GM23338 (cell line): ENCODE data around the gene COL8A2. TPM values are rescaled to one million over a fixed set of nuclear protein-coding genes. Genes with fewer than 3 reads are reported as not detected.

ENCODE experiments used
- ATAC-seq: fragments of 200-7000 bp; cut with Tn5 transposase; 3 replicates; pipeline ENCODE4 v1.9.1; 2020
- DNase-seq: peaks from one replicate; pipeline ENCODE4 v3.0.0-alpha.2; 2015; ENCODE audit warnings: low spot score
- H2AFZ ChIP-seq: fragments of 200-600 bp; sonication (generic); 2 replicates; pipeline ENCODE4 v1.8.0; 2016; ENCODE audit warnings: antibody characterized with exemption, mild to moderate bottlenecking, moderate library complexity
- H3F3A ChIP-seq: fragments of 200-600 bp; sonication (generic); replicated peaks from 2 replicates; pipeline ENCODE4 v1.8.0; 2017; ENCODE audit warnings: antibody characterized with exemption, mixed run types, low read depth
- H3K27ac ChIP-seq: fragments of 200-600 bp; sonication (generic); 2 replicates; pipeline ENCODE4 v1.6.1; 2016; ENCODE audit warnings: low read depth
- H3K27me3 ChIP-seq: fragments of 200-600 bp; sonication (generic); 2 replicates; pipeline ENCODE4 v1.8.0; 2016; ENCODE audit warnings: mild to moderate bottlenecking, mixed run types, moderate library complexity; ENCODE audit not compliant: insufficient read depth
- H3K36me3 ChIP-seq: fragments of 200-600 bp; sonication (generic); 2 replicates; pipeline ENCODE4 v1.8.0; 2016; ENCODE audit warnings: mild to moderate bottlenecking; ENCODE audit not compliant: insufficient read depth
- H3K4me1 ChIP-seq: fragments of 200-600 bp; sonication (generic); 2 replicates; pipeline ENCODE4 v1.8.0; 2016; ENCODE audit warnings: mild to moderate bottlenecking, moderate library complexity; ENCODE audit not compliant: insufficient read depth
- H3K4me2 ChIP-seq: fragments of 200-600 bp; sonication (generic); 2 replicates; pipeline ENCODE4 v1.7.1; 2017; ENCODE audit warnings: mixed run types
- H3K4me3 ChIP-seq: fragments of 200-600 bp; sonication (generic); 2 replicates; pipeline ENCODE4 v1.6.1; 2016; ENCODE audit warnings: mixed run types
- H3K79me2 ChIP-seq: fragments of 200-600 bp; sonication (generic); replicated peaks from 2 replicates; pipeline ENCODE4 v1.8.0; 2017; ENCODE audit warnings: mild to moderate bottlenecking; ENCODE audit not compliant: insufficient read depth
- H3K9me2 ChIP-seq: fragments of 200-600 bp; sonication (generic); 2 replicates; pipeline ENCODE4 v1.8.0; 2017; ENCODE audit not compliant: insufficient read depth
- H4K20me1 ChIP-seq: fragments of 200-600 bp; sonication (generic); replicated peaks from 2 replicates; pipeline ENCODE4 v1.8.0; 2017; ENCODE audit warnings: mild to moderate bottlenecking; ENCODE audit not compliant: insufficient read depth
- H3K27ac Mint-ChIP-seq: 2 replicates; pipeline ENCODE4 v1.8.0; 2020; ENCODE audit warnings: inconsistent platforms, mild to moderate bottlenecking, moderate library complexity, mixed read lengths
- H3K27me3 Mint-ChIP-seq: 3 replicates; pipeline ENCODE4 v1.8.0; 2022; ENCODE audit warnings: low read depth, mild to moderate bottlenecking, moderate library complexity, mixed read lengths, inconsistent platforms; ENCODE audit not compliant: insufficient read depth, poor library complexity
- H3K36me3 Mint-ChIP-seq: 3 replicates; pipeline ENCODE4 v1.8.0; 2021; ENCODE audit warnings: low read depth, mild to moderate bottlenecking, inconsistent platforms, moderate library complexity, mixed read lengths
- H3K4me1 Mint-ChIP-seq: 3 replicates; pipeline ENCODE4 v1.8.0; 2020; ENCODE audit warnings: mild to moderate bottlenecking, inconsistent platforms, mixed read lengths
- H3K4me3 Mint-ChIP-seq: 3 replicates; pipeline ENCODE4 v1.8.0; 2021; ENCODE audit warnings: moderate library complexity, mild to moderate bottlenecking, inconsistent platforms, mixed read lengths
- H3K9me3 Mint-ChIP-seq: 3 replicates; pipeline ENCODE4 v1.8.0; 2020; ENCODE audit warnings: moderate library complexity, mild to moderate bottlenecking, inconsistent platforms, mixed read lengths
- CREB1 ChIP-seq: fragments of 250-450 bp; sonication (Bioruptor Pico); IDR thresholded peaks from 2 replicates; pipeline ENCODE4 v1.5.0; 2020; ENCODE audit warnings: low read depth, mild to moderate bottlenecking, moderate library complexity
- EZH2 ChIP-seq: fragments of 200-600 bp; sonication (generic); IDR thresholded peaks from one replicate; pipeline ENCODE4 v1.8.0; 2017; ENCODE audit warnings: antibody characterized with exemption, mild to moderate bottlenecking, low read depth; ENCODE audit not compliant: unreplicated experiment
- EZH2phosphoT487 ChIP-seq: fragments of 200-600 bp; sonication (generic); IDR thresholded peaks from one replicate; pipeline ENCODE4 v1.8.1; 2018; ENCODE audit warnings: antibody characterized with exemption; ENCODE audit not compliant: unreplicated experiment
- JUNB ChIP-seq: IDR thresholded peaks from one replicate; pipeline ENCODE4 v1.6.1; 2016; ENCODE audit warnings: antibody characterized with exemption; ENCODE audit not compliant: unreplicated experiment
- NANOG ChIP-seq: IDR thresholded peaks from 2 replicates; pipeline ENCODE4 v1.6.1; 2016; ENCODE audit warnings: antibody characterized with exemption, borderline replicate concordance
- POLR2AphosphoS5 ChIP-seq: IDR thresholded peaks from 2 replicates; pipeline ENCODE4 v1.6.1; 2016; ENCODE audit warnings: antibody characterized with exemption, low read depth
- STAT1 ChIP-seq: IDR thresholded peaks from one replicate; pipeline ENCODE4 v1.6.1; 2016; ENCODE audit warnings: antibody characterized with exemption; ENCODE audit not compliant: unreplicated experiment
- ZNF114 ChIP-seq: fragments of 250-450 bp; sonication (Bioruptor Pico); IDR thresholded peaks from 2 replicates; pipeline ENCODE4 v1.5.0; 2020; ENCODE audit warnings: mild to moderate bottlenecking, moderate library complexity
- ZNF331 ChIP-seq: fragments of 250-450 bp; sonication (Bioruptor Pico); IDR thresholded peaks from 2 replicates; pipeline ENCODE4 v1.5.0; 2020; ENCODE audit warnings: low read depth, mild to moderate bottlenecking, moderate library complexity
- polyA plus RNA-seq: library from polyadenylated mRNA; unstranded; fragments of >200 nt; fragmentation: Nextera tagmentation; extraction: Ambion mirVana; gene quantifications from 2 replicates; pipeline ENCODE4 v1.2.1, GENCODE V29; 2016
- total RNA-seq: library from RNA; depleted of rRNA; stranded (reverse); fragments of >200 nt; shearing (Covaris generic); gene quantifications from 2 replicates; pipeline ENCODE4 v1.2.3, GENCODE V29; 2014
- TF ChIP-seq, protein P1 (sequence below): IDR thresholded peaks from 2 replicates; pipeline ENCODE4 v1.6.1; 2016; ENCODE audit warnings: antibody characterized with exemption
- TF ChIP-seq, protein P2 (sequence below): IDR thresholded peaks from one replicate; pipeline ENCODE4 v1.6.1; 2018; ENCODE audit warnings: antibody characterized with exemption; ENCODE audit not compliant: unreplicated experiment
- TF ChIP-seq, protein P3 (sequence below): fragments of 250-450 bp; sonication (Bioruptor Pico); IDR thresholded peaks from 2 replicates; pipeline ENCODE4 v1.5.0; 2020; ENCODE audit warnings: mild to moderate bottlenecking, moderate library complexity
- TF ChIP-seq, protein P4 (sequence below), 2 experiments: fragments of 200-600 bp in 1 of 2; sonication (generic) in 1 of 2; conservative IDR thresholded peaks; 2 replicates each; pipeline versions ENCODE4 v1.5.1 to v1.6.1; 2016 to 2017; ENCODE audit warnings: antibody characterized with exemption in 2 of 2, low read depth in 2 of 2, mild to moderate bottlenecking in 2 of 2, moderate library complexity in 1 of 2

COL8A2 gene
- total and polyA plus RNA-seq, 2 experiments from 2014 or later: 0.95 to 4.9 TPM

DNA sequence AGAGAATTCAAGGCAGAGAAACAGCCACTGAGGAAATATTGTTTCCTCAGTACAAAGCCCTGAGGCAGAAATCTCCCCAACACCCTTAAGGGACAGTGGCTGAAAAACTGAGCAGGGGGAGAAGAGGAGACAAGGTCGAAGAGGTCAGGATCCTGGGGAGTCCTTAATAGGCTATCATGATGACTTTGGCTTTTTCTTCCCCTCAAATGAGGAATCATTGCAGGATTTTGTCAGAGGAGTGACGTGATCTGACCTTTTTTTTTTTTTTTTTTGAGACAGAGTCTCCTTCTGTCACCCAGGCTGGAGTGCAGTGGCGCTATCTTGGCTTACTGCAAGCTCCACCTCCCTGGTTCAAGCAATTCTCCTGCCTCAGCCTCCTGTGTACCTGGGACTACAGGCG lies 41.1 kb upstream of the COL8A2 start:
- peaks cover 5% of the 10 kb centered on the region for H3K27me3 Mint-ChIP-seq
- H4K20me1 ChIP-seq: peaks cover 13% of the 10 kb centered on the region
- H3K4me1 Mint-ChIP-seq: peaks cover 14% of the 10 kb centered on the region
- no peak overlapping the region; the same call in 1 of the 2 replicates for H3K27ac Mint-ChIP-seq
- no peak overlapping the region for H3K4me3 Mint-ChIP-seq
- DNase-seq: no peak
- no peak for ATAC-seq
- peaks cover 20% of the 10 kb centered on the region for H3K79me2 ChIP-seq
- no peaks in the 10 kb centered on the region for H3K36me3 ChIP-seq
- H3F3A ChIP-seq: peaks cover 5% of the 10 kb centered on the region; the same call in 1 of the 2 replicates
- peaks cover 6% of the 10 kb centered on the region for H3K36me3 Mint-ChIP-seq
- no peaks in the 10 kb centered on the region for H3K9me3 Mint-ChIP-seq
- peaks cover 8% of the 10 kb centered on the region for H3K4me1 ChIP-seq
- H3K4me2 ChIP-seq: no peak overlapping the region
- H3K27ac ChIP-seq: no peak overlapping the region
- H3K9me2 ChIP-seq: no peaks in the 10 kb centered on the region
- H2AFZ ChIP-seq: no peak overlapping the region
- no peak overlapping the region for H3K4me3 ChIP-seq
- TF ChIP-seq JUNB (no peak), EZH2 (no peak), ZNF331 (no peak), ZNF114 (CRISPR knock-in tag) (no peak), EZH2phosphoT487 (no peak), CREB1 (no peak), NANOG (no peak), STAT1 (no peak), POLR2AphosphoS5 (no peak)
- TF ChIP-seq, protein P1, sequence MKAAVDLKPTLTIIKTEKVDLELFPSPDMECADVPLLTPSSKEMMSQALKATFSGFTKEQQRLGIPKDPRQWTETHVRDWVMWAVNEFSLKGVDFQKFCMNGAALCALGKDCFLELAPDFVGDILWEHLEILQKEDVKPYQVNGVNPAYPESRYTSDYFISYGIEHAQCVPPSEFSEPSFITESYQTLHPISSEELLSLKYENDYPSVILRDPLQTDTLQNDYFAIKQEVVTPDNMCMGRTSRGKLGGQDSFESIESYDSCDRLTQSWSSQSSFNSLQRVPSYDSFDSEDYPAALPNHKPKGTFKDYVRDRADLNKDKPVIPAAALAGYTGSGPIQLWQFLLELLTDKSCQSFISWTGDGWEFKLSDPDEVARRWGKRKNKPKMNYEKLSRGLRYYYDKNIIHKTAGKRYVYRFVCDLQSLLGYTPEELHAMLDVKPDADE: no peak
- TF ChIP-seq, protein P2, sequence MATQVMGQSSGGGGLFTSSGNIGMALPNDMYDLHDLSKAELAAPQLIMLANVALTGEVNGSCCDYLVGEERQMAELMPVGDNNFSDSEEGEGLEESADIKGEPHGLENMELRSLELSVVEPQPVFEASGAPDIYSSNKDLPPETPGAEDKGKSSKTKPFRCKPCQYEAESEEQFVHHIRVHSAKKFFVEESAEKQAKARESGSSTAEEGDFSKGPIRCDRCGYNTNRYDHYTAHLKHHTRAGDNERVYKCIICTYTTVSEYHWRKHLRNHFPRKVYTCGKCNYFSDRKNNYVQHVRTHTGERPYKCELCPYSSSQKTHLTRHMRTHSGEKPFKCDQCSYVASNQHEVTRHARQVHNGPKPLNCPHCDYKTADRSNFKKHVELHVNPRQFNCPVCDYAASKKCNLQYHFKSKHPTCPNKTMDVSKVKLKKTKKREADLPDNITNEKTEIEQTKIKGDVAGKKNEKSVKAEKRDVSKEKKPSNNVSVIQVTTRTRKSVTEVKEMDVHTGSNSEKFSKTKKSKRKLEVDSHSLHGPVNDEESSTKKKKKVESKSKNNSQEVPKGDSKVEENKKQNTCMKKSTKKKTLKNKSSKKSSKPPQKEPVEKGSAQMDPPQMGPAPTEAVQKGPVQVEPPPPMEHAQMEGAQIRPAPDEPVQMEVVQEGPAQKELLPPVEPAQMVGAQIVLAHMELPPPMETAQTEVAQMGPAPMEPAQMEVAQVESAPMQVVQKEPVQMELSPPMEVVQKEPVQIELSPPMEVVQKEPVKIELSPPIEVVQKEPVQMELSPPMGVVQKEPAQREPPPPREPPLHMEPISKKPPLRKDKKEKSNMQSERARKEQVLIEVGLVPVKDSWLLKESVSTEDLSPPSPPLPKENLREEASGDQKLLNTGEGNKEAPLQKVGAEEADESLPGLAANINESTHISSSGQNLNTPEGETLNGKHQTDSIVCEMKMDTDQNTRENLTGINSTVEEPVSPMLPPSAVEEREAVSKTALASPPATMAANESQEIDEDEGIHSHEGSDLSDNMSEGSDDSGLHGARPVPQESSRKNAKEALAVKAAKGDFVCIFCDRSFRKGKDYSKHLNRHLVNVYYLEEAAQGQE: no peak
- TF ChIP-seq, protein P3, sequence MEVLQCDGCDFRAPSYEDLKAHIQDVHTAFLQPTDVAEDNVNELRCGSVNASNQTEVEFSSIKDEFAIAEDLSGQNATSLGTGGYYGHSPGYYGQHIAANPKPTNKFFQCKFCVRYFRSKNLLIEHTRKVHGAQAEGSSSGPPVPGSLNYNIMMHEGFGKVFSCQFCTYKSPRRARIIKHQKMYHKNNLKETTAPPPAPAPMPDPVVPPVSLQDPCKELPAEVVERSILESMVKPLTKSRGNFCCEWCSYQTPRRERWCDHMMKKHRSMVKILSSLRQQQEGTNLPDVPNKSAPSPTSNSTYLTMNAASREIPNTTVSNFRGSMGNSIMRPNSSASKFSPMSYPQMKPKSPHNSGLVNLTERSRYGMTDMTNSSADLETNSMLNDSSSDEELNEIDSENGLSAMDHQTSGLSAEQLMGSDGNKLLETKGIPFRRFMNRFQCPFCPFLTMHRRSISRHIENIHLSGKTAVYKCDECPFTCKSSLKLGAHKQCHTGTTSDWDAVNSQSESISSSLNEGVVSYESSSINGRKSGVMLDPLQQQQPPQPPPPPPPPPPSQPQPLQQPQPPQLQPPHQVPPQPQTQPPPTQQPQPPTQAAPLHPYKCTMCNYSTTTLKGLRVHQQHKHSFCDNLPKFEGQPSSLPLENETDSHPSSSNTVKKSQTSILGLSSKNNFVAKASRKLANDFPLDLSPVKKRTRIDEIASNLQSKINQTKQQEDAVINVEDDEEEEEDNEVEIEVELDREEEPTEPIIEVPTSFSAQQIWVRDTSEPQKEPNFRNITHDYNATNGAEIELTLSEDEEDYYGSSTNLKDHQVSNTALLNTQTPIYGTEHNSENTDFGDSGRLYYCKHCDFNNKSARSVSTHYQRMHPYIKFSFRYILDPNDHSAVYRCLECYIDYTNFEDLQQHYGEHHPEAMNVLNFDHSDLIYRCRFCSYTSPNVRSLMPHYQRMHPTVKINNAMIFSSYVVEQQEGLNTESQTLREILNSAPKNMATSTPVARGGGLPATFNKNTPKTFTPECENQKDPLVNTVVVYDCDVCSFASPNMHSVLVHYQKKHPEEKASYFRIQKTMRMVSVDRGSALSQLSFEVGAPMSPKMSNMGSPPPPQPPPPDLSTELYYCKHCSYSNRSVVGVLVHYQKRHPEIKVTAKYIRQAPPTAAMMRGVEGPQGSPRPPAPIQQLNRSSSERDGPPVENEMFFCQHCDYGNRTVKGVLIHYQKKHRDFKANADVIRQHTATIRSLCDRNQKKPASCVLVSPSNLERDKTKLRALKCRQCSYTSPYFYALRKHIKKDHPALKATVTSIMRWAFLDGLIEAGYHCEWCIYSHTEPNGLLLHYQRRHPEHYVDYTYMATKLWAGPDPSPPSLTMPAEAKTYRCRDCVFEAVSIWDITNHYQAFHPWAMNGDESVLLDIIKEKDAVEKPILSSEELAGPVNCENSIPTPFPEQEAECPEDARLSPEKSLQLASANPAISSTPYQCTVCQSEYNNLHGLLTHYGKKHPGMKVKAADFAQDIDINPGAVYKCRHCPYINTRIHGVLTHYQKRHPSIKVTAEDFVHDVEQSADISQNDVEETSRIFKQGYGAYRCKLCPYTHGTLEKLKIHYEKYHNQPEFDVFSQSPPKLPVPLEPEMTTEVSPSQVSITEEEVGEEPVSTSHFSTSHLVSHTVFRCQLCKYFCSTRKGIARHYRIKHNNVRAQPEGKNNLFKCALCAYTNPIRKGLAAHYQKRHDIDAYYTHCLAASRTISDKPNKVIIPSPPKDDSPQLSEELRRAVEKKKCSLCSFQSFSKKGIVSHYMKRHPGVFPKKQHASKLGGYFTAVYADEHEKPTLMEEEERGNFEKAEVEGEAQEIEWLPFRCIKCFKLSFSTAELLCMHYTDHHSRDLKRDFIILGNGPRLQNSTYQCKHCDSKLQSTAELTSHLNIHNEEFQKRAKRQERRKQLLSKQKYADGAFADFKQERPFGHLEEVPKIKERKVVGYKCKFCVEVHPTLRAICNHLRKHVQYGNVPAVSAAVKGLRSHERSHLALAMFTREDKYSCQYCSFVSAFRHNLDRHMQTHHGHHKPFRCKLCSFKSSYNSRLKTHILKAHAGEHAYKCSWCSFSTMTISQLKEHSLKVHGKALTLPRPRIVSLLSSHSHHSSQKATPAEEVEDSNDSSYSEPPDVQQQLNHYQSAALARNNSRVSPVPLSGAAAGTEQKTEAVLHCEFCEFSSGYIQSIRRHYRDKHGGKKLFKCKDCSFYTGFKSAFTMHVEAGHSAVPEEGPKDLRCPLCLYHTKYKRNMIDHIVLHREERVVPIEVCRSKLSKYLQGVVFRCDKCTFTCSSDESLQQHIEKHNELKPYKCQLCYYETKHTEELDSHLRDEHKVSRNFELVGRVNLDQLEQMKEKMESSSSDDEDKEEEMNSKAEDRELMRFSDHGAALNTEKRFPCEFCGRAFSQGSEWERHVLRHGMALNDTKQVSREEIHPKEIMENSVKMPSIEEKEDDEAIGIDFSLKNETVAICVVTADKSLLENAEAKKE (CRISPR knock-in tag): no peak
- TF ChIP-seq, protein P4, sequence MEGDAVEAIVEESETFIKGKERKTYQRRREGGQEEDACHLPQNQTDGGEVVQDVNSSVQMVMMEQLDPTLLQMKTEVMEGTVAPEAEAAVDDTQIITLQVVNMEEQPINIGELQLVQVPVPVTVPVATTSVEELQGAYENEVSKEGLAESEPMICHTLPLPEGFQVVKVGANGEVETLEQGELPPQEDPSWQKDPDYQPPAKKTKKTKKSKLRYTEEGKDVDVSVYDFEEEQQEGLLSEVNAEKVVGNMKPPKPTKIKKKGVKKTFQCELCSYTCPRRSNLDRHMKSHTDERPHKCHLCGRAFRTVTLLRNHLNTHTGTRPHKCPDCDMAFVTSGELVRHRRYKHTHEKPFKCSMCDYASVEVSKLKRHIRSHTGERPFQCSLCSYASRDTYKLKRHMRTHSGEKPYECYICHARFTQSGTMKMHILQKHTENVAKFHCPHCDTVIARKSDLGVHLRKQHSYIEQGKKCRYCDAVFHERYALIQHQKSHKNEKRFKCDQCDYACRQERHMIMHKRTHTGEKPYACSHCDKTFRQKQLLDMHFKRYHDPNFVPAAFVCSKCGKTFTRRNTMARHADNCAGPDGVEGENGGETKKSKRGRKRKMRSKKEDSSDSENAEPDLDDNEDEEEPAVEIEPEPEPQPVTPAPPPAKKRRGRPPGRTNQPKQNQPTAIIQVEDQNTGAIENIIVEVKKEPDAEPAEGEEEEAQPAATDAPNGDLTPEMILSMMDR (conservative IDR thresholded peaks at IDR 0.05; ENCODE audit: low read depth in 2 of 2): no peak
- H3K27me3 ChIP-seq: no peaks in the 10 kb centered on the region
